HepG2 (cell line): ENCODE results near the gene OAS2. TPM values are rescaled to one million over a fixed set of nuclear protein-coding genes. Genes with fewer than 3 reads are reported as not detected.

Experiments
- ATAC-seq: fragments of 200-7000 bp; cut with Tn5 transposase; 3 replicates; pipeline ENCODE4 v1.9.1; 2020; ENCODE audit warnings: mild to moderate bottlenecking, moderate library complexity
- BruUV-seq: library from RNA; stranded (reverse); fragments of 400-500 nt; replicated peaks from 2 replicates; lab custom pipeline; 2021; lab: Mats Ljungman, UMichigan
- CTCF ChIA-PET: fragments of 300-600 bp; formaldehyde crosslinking; extraction: SDS; loops from one replicate; lab custom pipeline; 2021; ENCODE audit warnings: low total read pairs, inconsistent platforms, low intra/inter-chr PET ratio; lab: Yijun Ruan, JAX
- POLR2A ChIA-PET: fragments of 350-600 bp; sonication (Branson Sonifier 250); formaldehyde crosslinking; loops from one replicate; lab custom pipeline; 2020; ENCODE audit warnings: antibody characterized with exemption, inconsistent platforms; lab: Yijun Ruan, JAX
- DNase-seq: peaks from one replicate; pipeline ENCODE4 v3.0.0-alpha.2; 2015; ENCODE audit warnings: low spot score
- FAIRE-seq: peaks from 3 replicates; lab custom pipeline; 2011; peaks lifted over from hg19 to GRCh38; lab: Jason Lieb, UNC
- H2AFZ ChIP-seq: one replicate; pipeline ENCODE4 v1.6.1; 2011; ENCODE audit warnings: low read length, inconsistent platforms
- H3K27ac ChIP-seq: fragments of 300-600 bp; 3 replicates; pipeline ENCODE4 v1.8.0; 2011; ENCODE audit warnings: mixed run types, mild to moderate bottlenecking, mixed read lengths, low read length, inconsistent platforms; ENCODE audit not compliant: insufficient read depth; ENCODE audit errors: extremely low read length
- H3K27me3 ChIP-seq, 2 experiments: fragments of 200-600 bp in 1 of 2; 2 replicates in 1 of 2; 3 replicates in 1 of 2; pipeline versions ENCODE4 v1.6.0 to v1.8.0; 2011; ENCODE audit warnings: low read length in 2 of 2, mild to moderate bottlenecking in 2 of 2, moderate library complexity in 2 of 2, inconsistent platforms in 1 of 2; ENCODE audit not compliant: insufficient read depth in 2 of 2, control insufficient read depth in 1 of 2
- H3K36me3 ChIP-seq, 2 experiments: fragments of 200-600 bp in 1 of 2; replicated peaks in 1 of 2; 2 replicates in 1 of 2; 3 replicates in 1 of 2; pipeline versions ENCODE4 v1.5.1 to v1.8.0; 2011; ENCODE audit warnings: low read length in 2 of 2, inconsistent platforms in 1 of 2; ENCODE audit not compliant: insufficient read depth in 2 of 2, control insufficient read depth in 1 of 2
- H3K4me1 ChIP-seq: 2 replicates; pipeline ENCODE4 v1.5.1; 2012; ENCODE audit warnings: low read length, inconsistent platforms; ENCODE audit not compliant: insufficient read depth
- H3K4me2 ChIP-seq: 2 replicates; pipeline ENCODE4 v1.6.0; 2011; ENCODE audit warnings: low read depth, low read length, inconsistent platforms
- H3K4me3 ChIP-seq, 3 experiments: fragments of 200-600 bp in 1 of 3; sonication (generic), shearing (Covaris generic) in 1 of 3; replicated peaks in 1 of 3; 2 replicates each; pipeline ENCODE4 v1.5.1; 2011 to 2016; ENCODE audit warnings: low read length in 3 of 3, inconsistent platforms in 2 of 3, low read depth in 2 of 3, mild to moderate bottlenecking in 2 of 3, control low read depth in 1 of 3, mixed read lengths in 1 of 3; ENCODE audit not compliant: insufficient read depth in 1 of 3
- H3K79me2 ChIP-seq: one replicate; pipeline ENCODE4 v1.6.1; 2011; ENCODE audit warnings: low read length, inconsistent platforms; ENCODE audit not compliant: insufficient read depth
- H3K9ac ChIP-seq: 2 replicates; pipeline ENCODE4 v1.6.0; 2011; ENCODE audit warnings: mild to moderate bottlenecking, low read depth, low read length, inconsistent platforms; ENCODE audit not compliant: insufficient read depth
- H3K9me3 ChIP-seq: 2 replicates; pipeline ENCODE4 v1.5.1; 2012; ENCODE audit warnings: mild to moderate bottlenecking, low read length
- H4K20me1 ChIP-seq: 2 replicates; pipeline ENCODE4 v1.6.0; 2011; ENCODE audit warnings: inconsistent platforms, mild to moderate bottlenecking, low read length, moderate library complexity; ENCODE audit not compliant: insufficient read depth
- GZF1 ChIP-seq: sonication (generic); formaldehyde crosslinking; IDR thresholded peaks from 2 replicates; pipeline ENCODE4 v1.5.1; 2020; ENCODE audit warnings: mild to moderate bottlenecking, missing genetic modification reagents
- IRF2 ChIP-seq: IDR thresholded peaks from 2 replicates; pipeline ENCODE4 v1.6.1; 2018; ENCODE audit warnings: missing genetic modification reagents, missing compliant biosample characterization
- KLF11 ChIP-seq: IDR thresholded peaks from 2 replicates; pipeline ENCODE4 v1.6.1; 2016; ENCODE audit warnings: missing compliant biosample characterization
- NFE2L2 ChIP-seq: fragments of 150-350 bp; IDR thresholded peaks from 2 replicates; pipeline ENCODE4 v1.6.1; 2014; ENCODE audit warnings: low read length
- PREB ChIP-seq: sonication (generic); formaldehyde crosslinking; IDR thresholded peaks from 2 replicates; pipeline ENCODE4 v1.4.0; 2020; ENCODE audit warnings: missing genetic modification reagents
- SIN3B ChIP-seq: fragments of 150-350 bp; IDR thresholded peaks from 2 replicates; pipeline ENCODE4 v1.6.1; 2014; ENCODE audit warnings: low read length
- SOX13 ChIP-seq, 3 experiments: fragments of 450-650 bp in 1 of 3; sonication (generic) in 1 of 3; formaldehyde crosslinking in 1 of 3; IDR thresholded peaks in 2 of 3; conservative IDR thresholded peaks in 1 of 3; 2 replicates each; pipeline versions ENCODE4 v1.5.0 to v1.6.1; 2016 to 2020; ENCODE audit warnings: antibody characterized with exemption in 1 of 3, mild to moderate bottlenecking in 1 of 3, missing compliant biosample characterization in 1 of 3, missing genetic modification reagents in 1 of 3, moderate library complexity in 1 of 3
- ZBTB49 ChIP-seq: sonication (generic); formaldehyde crosslinking; IDR thresholded peaks from 2 replicates; pipeline ENCODE4 v1.4.0; 2020; ENCODE audit warnings: missing genetic modification reagents, borderline replicate concordance
- ZFP36 ChIP-seq: fragments of 150-350 bp; IDR thresholded peaks from 2 replicates; pipeline ENCODE4 v1.6.1; 2018; ENCODE audit warnings: borderline replicate concordance, low read length, low read depth; ENCODE audit not compliant: partially characterized antibody
- ZFP90 ChIP-seq: sonication (generic); formaldehyde crosslinking; IDR thresholded peaks from 2 replicates; pipeline ENCODE4 v1.8.0; 2022; ENCODE audit warnings: missing genetic modification reagents, mild to moderate bottlenecking, inconsistent platforms, borderline replicate concordance
- ZNF224 ChIP-seq: sonication (generic); formaldehyde crosslinking; IDR thresholded peaks from 2 replicates; pipeline ENCODE4 v1.5.0; 2020; ENCODE audit warnings: mild to moderate bottlenecking, missing genetic modification reagents
- ZNF451 ChIP-seq: sonication (generic); formaldehyde crosslinking; IDR thresholded peaks from 2 replicates; pipeline ENCODE4 v1.5.0; 2020; ENCODE audit warnings: mild to moderate bottlenecking, missing genetic modification reagents
- ZNF552 ChIP-seq: sonication (generic); formaldehyde crosslinking; IDR thresholded peaks from 2 replicates; pipeline ENCODE4 v1.9.0; 2022; ENCODE audit warnings: missing genetic modification reagents, mild to moderate bottlenecking, borderline replicate concordance
- ZNF7 ChIP-seq: IDR thresholded peaks from 2 replicates; pipeline ENCODE4 v1.6.1; 2016; ENCODE audit warnings: missing biosample characterization, missing genetic modification reagents
- WGBS: methylation state at CpG from one replicate; pipeline ENCODE4 v1.1.6; 2017; ENCODE audit warnings: low lambda C conversion rate; 5-methylcytosine and 5-hydroxymethylcytosine counted together
- in situ Hi-C: cut with HindIII; loops from 2 replicates; pipeline ENCODE4 v1.10.0; 2017; ENCODE audit warnings: low pct_unique_long_range_greater_than_20kb; ENCODE audit not compliant: extremely low pct_ligation_motif_present
- intact Hi-C: fragments of 100-400 bp; cut with micrococcal nuclease; formaldehyde crosslinking; loops from one replicate; pipeline ENCODE4 v1.10.0; 2022; ENCODE audit not compliant: unreplicated experiment
- polyA plus RNA-seq, 8 experiments: library from polyadenylated mRNA; depleted of rRNA in 3 of 8; stranded (reverse) in 7 of 8; unstranded in 1 of 8; fragments of >200 nt; fragmentation: Illumina TruSeq in 4 of 8; extraction: Trizol in 4 of 8; gene quantifications; 2 replicates each; pipeline versions ENCODE4 v1.2.1 to v1.2.3, GENCODE V29; 2011 to 2016; ENCODE audit warnings: low read depth in 4 of 8, missing spikeins in 1 of 8, mixed read lengths in 1 of 8; ENCODE audit not compliant: insufficient read depth in 1 of 8
- total RNA-seq, 5 experiments: library from RNA; depleted of rRNA; stranded (reverse); fragments of >200 nt; fragmentation: Illumina TruSeq; extraction: Trizol; gene quantifications; 2 replicates each; pipeline ENCODE4 v1.2.3, GENCODE V29; 2016; ENCODE audit warnings: low read depth in 1 of 5
- TF ChIP-seq, protein P1 (sequence below): sonication (generic); formaldehyde crosslinking; IDR thresholded peaks from 2 replicates; pipeline ENCODE4 v1.4.0; 2020; ENCODE audit warnings: mild to moderate bottlenecking, missing genetic modification reagents
- TF ChIP-seq, protein P2 (sequence below): fragments of 450-650 bp; IDR thresholded peaks from 2 replicates; pipeline ENCODE4 v1.6.1; 2017; ENCODE audit warnings: mild to moderate bottlenecking

Gene OAS2
- total and polyA plus RNA-seq, 2 of the 13 experiments (the other 11 are each of a cell fraction or from before 2014, with no cell fraction given): 0.05 to 0.24 TPM

- 2% methylated on average over 2 of the region's 2 CpGs for WGBS
- in situ Hi-C loops (no loop called here), intact Hi-C loops (no loop called here)
- no peaks in the 10 kb centered on the region; a peak in 1 of 5 replicates for H3K27me3 ChIP-seq
- H3K79me2 ChIP-seq: no peaks in the 10 kb centered on the region
- no peak overlapping the region for H3K4me3 ChIP-seq
- no TSS peak for BruUV-seq
- no peak overlapping the region for H3K27ac ChIP-seq
- no peak overlapping the region for H3K9ac ChIP-seq
- no peaks in the 10 kb centered on the region; a peak in 1 of 5 replicates for H3K36me3 ChIP-seq
- H3K9me3 ChIP-seq: no peaks in the 10 kb centered on the region
- FAIRE-seq (no peak), DNase-seq (no peak), ATAC-seq (no peak)
- ChIA-PET CTCF (no interaction called here), POLR2A (interaction anchor here (1.4 to 2.1 kb wide), 3 partner anchors 8 to 30 kb away, joined by 3 to 19 read pairs (median 13); partner anchors contain the start of gene OAS1)
- peak overlapping the region; percentile 93 for H3K4me2 ChIP-seq
- H2AFZ ChIP-seq: peak overlapping the region; percentile 44
- no peaks in the 10 kb centered on the region for H4K20me1 ChIP-seq
- TF ChIP-seq SOX13 (IDR thresholded peaks at IDR 0.05) (no peak), SOX13 (CRISPR knock-in tag; conservative IDR thresholded peaks at IDR 0.05 in 1 of 2, IDR thresholded peaks at IDR 0.05 in 1 of 2) (no peak), SIN3B (no peak), NFE2L2 (no peak), GZF1 (CRISPR knock-in tag) (no peak), IRF2 (CRISPR knock-in tag) (no peak), ZNF552 (CRISPR knock-in tag) (no peak), ZFP36 (no peak), KLF11 (CRISPR knock-in tag) (no peak), PREB (CRISPR knock-in tag) (no peak), ZFP90 (no peak), ZBTB49 (CRISPR knock-in tag) (no peak), ZNF7 (CRISPR knock-in tag) (no peak), ZNF451 (CRISPR knock-in tag) (no peak), ZNF224 (CRISPR knock-in tag) (no peak)
- TF ChIP-seq, protein P1, sequence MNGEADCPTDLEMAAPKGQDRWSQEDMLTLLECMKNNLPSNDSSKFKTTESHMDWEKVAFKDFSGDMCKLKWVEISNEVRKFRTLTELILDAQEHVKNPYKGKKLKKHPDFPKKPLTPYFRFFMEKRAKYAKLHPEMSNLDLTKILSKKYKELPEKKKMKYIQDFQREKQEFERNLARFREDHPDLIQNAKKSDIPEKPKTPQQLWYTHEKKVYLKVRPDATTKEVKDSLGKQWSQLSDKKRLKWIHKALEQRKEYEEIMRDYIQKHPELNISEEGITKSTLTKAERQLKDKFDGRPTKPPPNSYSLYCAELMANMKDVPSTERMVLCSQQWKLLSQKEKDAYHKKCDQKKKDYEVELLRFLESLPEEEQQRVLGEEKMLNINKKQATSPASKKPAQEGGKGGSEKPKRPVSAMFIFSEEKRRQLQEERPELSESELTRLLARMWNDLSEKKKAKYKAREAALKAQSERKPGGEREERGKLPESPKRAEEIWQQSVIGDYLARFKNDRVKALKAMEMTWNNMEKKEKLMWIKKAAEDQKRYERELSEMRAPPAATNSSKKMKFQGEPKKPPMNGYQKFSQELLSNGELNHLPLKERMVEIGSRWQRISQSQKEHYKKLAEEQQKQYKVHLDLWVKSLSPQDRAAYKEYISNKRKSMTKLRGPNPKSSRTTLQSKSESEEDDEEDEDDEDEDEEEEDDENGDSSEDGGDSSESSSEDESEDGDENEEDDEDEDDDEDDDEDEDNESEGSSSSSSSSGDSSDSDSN (CRISPR knock-in tag): no peak
- TF ChIP-seq, protein P2, sequence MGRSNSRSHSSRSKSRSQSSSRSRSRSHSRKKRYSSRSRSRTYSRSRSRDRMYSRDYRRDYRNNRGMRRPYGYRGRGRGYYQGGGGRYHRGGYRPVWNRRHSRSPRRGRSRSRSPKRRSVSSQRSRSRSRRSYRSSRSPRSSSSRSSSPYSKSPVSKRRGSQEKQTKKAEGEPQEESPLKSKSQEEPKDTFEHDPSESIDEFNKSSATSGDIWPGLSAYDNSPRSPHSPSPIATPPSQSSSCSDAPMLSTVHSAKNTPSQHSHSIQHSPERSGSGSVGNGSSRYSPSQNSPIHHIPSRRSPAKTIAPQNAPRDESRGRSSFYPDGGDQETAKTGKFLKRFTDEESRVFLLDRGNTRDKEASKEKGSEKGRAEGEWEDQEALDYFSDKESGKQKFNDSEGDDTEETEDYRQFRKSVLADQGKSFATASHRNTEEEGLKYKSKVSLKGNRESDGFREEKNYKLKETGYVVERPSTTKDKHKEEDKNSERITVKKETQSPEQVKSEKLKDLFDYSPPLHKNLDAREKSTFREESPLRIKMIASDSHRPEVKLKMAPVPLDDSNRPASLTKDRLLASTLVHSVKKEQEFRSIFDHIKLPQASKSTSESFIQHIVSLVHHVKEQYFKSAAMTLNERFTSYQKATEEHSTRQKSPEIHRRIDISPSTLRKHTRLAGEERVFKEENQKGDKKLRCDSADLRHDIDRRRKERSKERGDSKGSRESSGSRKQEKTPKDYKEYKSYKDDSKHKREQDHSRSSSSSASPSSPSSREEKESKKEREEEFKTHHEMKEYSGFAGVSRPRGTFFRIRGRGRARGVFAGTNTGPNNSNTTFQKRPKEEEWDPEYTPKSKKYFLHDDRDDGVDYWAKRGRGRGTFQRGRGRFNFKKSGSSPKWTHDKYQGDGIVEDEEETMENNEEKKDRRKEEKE: no peak
- peaks cover 34% of the 10 kb centered on the region for H3K4me1 ChIP-seq
These were observed 41.4 kb upstream of the OAS2 start for GRCh38 chr12:112936927-112937326.
